Caco-2 (cell line): ENCODE results near the gene NRCAM. TPM values are rescaled to one million over a fixed set of nuclear protein-coding genes. Genes with fewer than 3 reads are reported as not detected.

Source experiments
- BruUV-seq: library from RNA; stranded (reverse); fragments of 400-500 nt; replicated peaks from 2 replicates; lab custom pipeline; 2021; lab: Mats Ljungman, UMichigan
- CTCF ChIA-PET: fragments of 300-600 bp; sonication (Branson Sonifier 250); formaldehyde crosslinking; loops from one replicate; lab custom pipeline; 2022; ENCODE audit warnings: antibody characterized with exemption; lab: Charles Lee
- POLR2A ChIA-PET: fragments of 300-600 bp; sonication (Branson Sonifier 250); formaldehyde crosslinking; loops from one replicate; lab custom pipeline; 2022; ENCODE audit warnings: antibody characterized with exemption; lab: Charles Lee
- DNase-seq, 2 experiments: peaks; one replicate each; pipeline versions ENCODE4 v3.0.0 to v3.0.0-alpha.2; 2020 to 2022
- H3K27me3 ChIP-seq: replicated peaks from 2 replicates; pipeline ENCODE4 v1.6.0; 2011; ENCODE audit warnings: low read length; ENCODE audit not compliant: control insufficient read depth, insufficient read depth
- H3K36me3 ChIP-seq: 2 replicates; pipeline ENCODE4 v1.5.1; 2011; ENCODE audit warnings: low read length; ENCODE audit not compliant: control insufficient read depth, insufficient read depth
- H3K4me1 ChIP-seq: fragments of 250-450 bp; sonication (Bioruptor Pico); 2 replicates; pipeline ENCODE4 v1.5.1; 2020; ENCODE audit warnings: mild to moderate bottlenecking
- H3K4me3 ChIP-seq: 2 replicates; pipeline ENCODE4 v1.5.1; 2011; ENCODE audit warnings: low read depth, mild to moderate bottlenecking, control low read depth, low read length
- H3K9me3 ChIP-seq: fragments of 250-450 bp; sonication (Bioruptor Pico); 2 replicates; pipeline ENCODE4 v1.5.1; 2020; ENCODE audit warnings: mild to moderate bottlenecking, moderate library complexity
- H3K27ac Mint-ChIP-seq: one replicate; pipeline ENCODE4 v1.8.0; 2022; ENCODE audit warnings: mixed read lengths; ENCODE audit not compliant: unreplicated experiment
- H3K27me3 Mint-ChIP-seq: one replicate; pipeline ENCODE4 v1.8.0; 2022; ENCODE audit warnings: mixed read lengths; ENCODE audit not compliant: insufficient read depth, unreplicated experiment
- H3K36me3 Mint-ChIP-seq: one replicate; pipeline ENCODE4 v1.8.0; 2022; ENCODE audit warnings: mild to moderate bottlenecking, mixed read lengths; ENCODE audit not compliant: insufficient read depth, unreplicated experiment
- H3K4me1 Mint-ChIP-seq: one replicate; pipeline ENCODE4 v1.8.0; 2022; ENCODE audit warnings: low read depth, mixed read lengths; ENCODE audit not compliant: unreplicated experiment
- H3K4me3 Mint-ChIP-seq: one replicate; pipeline ENCODE4 v1.8.0; 2022; ENCODE audit warnings: mild to moderate bottlenecking, moderate library complexity, mixed read lengths; ENCODE audit not compliant: unreplicated experiment
- H3K9me3 Mint-ChIP-seq: one replicate; pipeline ENCODE4 v1.8.0; 2022; ENCODE audit warnings: mixed read lengths; ENCODE audit not compliant: unreplicated experiment
- CTCF ChIP-seq, 2 experiments: fragments of 200-600 bp in 1 of 2; IDR thresholded peaks; 1 replicate in 1 of 2; 2 replicates in 1 of 2; pipeline versions ENCODE4 v1.5.1 to v1.8.0; 2011 to 2022; ENCODE audit warnings: antibody characterized with exemption in 1 of 2, control low read depth in 1 of 2, inconsistent platforms in 1 of 2, low read depth in 1 of 2, low read length in 1 of 2, mild to moderate bottlenecking in 1 of 2, moderate library complexity in 1 of 2; ENCODE audit not compliant: insufficient read depth in 1 of 2, severe bottlenecking in 1 of 2, unreplicated experiment in 1 of 2
- intact Hi-C: fragments of 100-400 bp; cut with micrococcal nuclease; formaldehyde crosslinking; loops from one replicate; pipeline ENCODE4 v1.10.0; 2022; ENCODE audit not compliant: unreplicated experiment
- total RNA-seq: library from RNA; stranded (reverse); gene quantifications from 2 replicates; pipeline ENCODE4 v1.2.3, GENCODE V29; 2022

NRCAM gene
- total RNA-seq, 1 experiment from 2014 or later = 96.2 TPM

- Mint-ChIP-seq H3K4me1 (peaks cover 17% of the 10 kb centered on the region), H3K36me3 (no peaks in the 10 kb centered on the region), H3K27me3 (no peaks in the 10 kb centered on the region), H3K27ac (no peak overlapping the region), H3K9me3 (no peaks in the 10 kb centered on the region), H3K4me3 (peak overlapping the region; percentile 96)
- Histone ChIP-seq H3K4me3 (no peak overlapping the region), H3K27me3 (no peaks in the 10 kb centered on the region), H3K9me3 (no peaks in the 10 kb centered on the region), H3K36me3 (no peaks in the 10 kb centered on the region), H3K4me1 (peaks cover 17% of the 10 kb centered on the region)
- ChIA-PET POLR2A (no interaction called here), CTCF (no interaction called here)
- no peak for DNase-seq
- no TSS peak for BruUV-seq
- intact Hi-C loops = loop anchor here (2.0 kb wide), 1 partner anchor 99 kb away; no protein-coding TSS in a partner anchor
- no peak for TF ChIP-seq CTCF (IDR thresholded peaks at IDR 0.05; ENCODE audit: insufficient read depth in 1 of 2, low read depth in 1 of 2, low read length in 1 of 2, severe bottlenecking in 1 of 2, unreplicated experiment in 1 of 2)
Measured at GRCh38 chr7:108457871-108458270, 1.6 kb upstream of the NRCAM start.

- DNase-seq = no peak
- Mint-ChIP-seq H3K36me3 (no peaks in the 10 kb centered on the region), H3K27me3 (no peaks in the 10 kb centered on the region), H3K9me3 (no peaks in the 10 kb centered on the region), H3K4me1 (peaks cover 17% of the 10 kb centered on the region), H3K4me3 (peak overlapping the region; percentile 96), H3K27ac (no peak overlapping the region)
- ChIA-PET POLR2A (interaction anchor here (0.7 kb wide), 1 partner anchor 132 kb away, joined by 4 read pairs; no protein-coding TSS in a partner anchor), CTCF (no interaction called here)
- H3K4me1 ChIP-seq = peaks cover 21% of the 10 kb centered on the region
- intact Hi-C loops = loop anchor here (2.0 kb wide), 1 partner anchor 98 kb away; no protein-coding TSS in a partner anchor
- BruUV-seq = TSS peak; percentile 75
- no peaks in the 10 kb centered on the region for H3K9me3 ChIP-seq
- H3K27me3 ChIP-seq = no peaks in the 10 kb centered on the region
- no peaks in the 10 kb centered on the region for H3K36me3 ChIP-seq
- no peak for TF ChIP-seq CTCF (IDR thresholded peaks at IDR 0.05; ENCODE audit: insufficient read depth in 1 of 2, low read depth in 1 of 2, low read length in 1 of 2, severe bottlenecking in 1 of 2, unreplicated experiment in 1 of 2)
- H3K4me3 ChIP-seq = peak overlapping the region; percentile 75
Measured at GRCh38 chr7:108456845-108457540, 757 bp upstream of the NRCAM start.

- peak in 1 of 2 experiments; percentile 43 for DNase-seq
- H3K4me3 Mint-ChIP-seq = peak overlapping the region; percentile 96
- BruUV-seq = no TSS peak
- intact Hi-C loops = no loop called here
- Histone ChIP-seq H3K4me3 (peak overlapping the region; percentile 75), H3K27me3 (no peaks in the 10 kb centered on the region), H3K9me3 (no peaks in the 10 kb centered on the region), H3K4me1 (peaks cover 23% of the 10 kb centered on the region), H3K36me3 (no peaks in the 10 kb centered on the region)
- H3K4me1 Mint-ChIP-seq = peaks cover 17% of the 10 kb centered on the region
- H3K9me3 Mint-ChIP-seq = no peaks in the 10 kb centered on the region
- POLR2A ChIA-PET = no interaction called here
- CTCF ChIA-PET = no interaction called here
- H3K27me3 Mint-ChIP-seq = no peaks in the 10 kb centered on the region
- H3K27ac Mint-ChIP-seq = no peak overlapping the region
- no peaks in the 10 kb centered on the region for H3K36me3 Mint-ChIP-seq
- no peak for TF ChIP-seq CTCF (IDR thresholded peaks at IDR 0.05; ENCODE audit: insufficient read depth in 1 of 2, low read depth in 1 of 2, low read length in 1 of 2, severe bottlenecking in 1 of 2, unreplicated experiment in 1 of 2)
Measured at GRCh38 chr7:108455551-108455997, 662 bp downstream of the NRCAM start.
